ENCODE data around the gene ADAP1. TPM values are rescaled to one million over a fixed set of nuclear protein-coding genes. Genes with fewer than 3 reads are reported as not detected.

ADAP1 gene
- total RNA-seq, 1 donor from 2014 or later: 10.0 TPM

- DNase-seq (ENCODE audit: missing footprints) (no peak), ATAC-seq (no peak)
- intact Hi-C loops (cut with DNase I): loop anchor here (5.0 kb wide), 1 partner anchor 151 kb away; no protein-coding TSS in a partner anchor
These were observed 36.7 kb upstream of the ADAP1 start for GRCh38 chr7:990933-991728.

DNA sequence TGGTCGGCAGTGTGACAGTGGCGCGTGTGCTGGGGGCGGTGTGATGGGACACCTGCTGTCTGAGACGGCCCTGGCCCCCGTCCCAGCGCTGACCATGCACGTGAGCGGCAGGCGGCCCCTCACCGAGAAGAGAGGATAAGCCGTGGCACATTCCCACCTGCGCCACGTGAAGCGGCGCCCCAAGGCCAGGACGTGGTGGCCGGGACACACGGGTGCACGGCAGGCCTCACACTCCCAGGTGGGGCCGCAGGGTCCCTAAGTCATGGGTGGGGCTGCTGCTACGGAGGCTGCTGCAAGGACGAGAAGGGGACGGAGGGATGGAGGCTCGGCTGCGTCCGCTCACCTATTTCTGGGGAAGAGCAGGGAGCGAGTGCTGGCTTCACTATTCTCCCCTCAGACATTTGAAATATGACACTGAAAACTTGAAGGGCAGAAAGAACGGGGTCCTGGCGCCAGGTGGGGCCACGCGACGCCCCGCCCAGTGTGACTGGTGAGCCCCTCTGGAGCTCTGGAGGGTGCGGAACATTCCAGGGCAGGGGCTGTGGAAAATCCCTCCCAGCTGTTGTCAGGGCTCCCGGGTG, 36.0 kb upstream of the ADAP1 start:
- DNase-seq (ENCODE audit: missing footprints) (no peak), ATAC-seq (no peak)
- intact Hi-C loops (cut with DNase I): loop anchor here (5.0 kb wide), 1 partner anchor 152 kb away; no protein-coding TSS in a partner anchor

DNA sequence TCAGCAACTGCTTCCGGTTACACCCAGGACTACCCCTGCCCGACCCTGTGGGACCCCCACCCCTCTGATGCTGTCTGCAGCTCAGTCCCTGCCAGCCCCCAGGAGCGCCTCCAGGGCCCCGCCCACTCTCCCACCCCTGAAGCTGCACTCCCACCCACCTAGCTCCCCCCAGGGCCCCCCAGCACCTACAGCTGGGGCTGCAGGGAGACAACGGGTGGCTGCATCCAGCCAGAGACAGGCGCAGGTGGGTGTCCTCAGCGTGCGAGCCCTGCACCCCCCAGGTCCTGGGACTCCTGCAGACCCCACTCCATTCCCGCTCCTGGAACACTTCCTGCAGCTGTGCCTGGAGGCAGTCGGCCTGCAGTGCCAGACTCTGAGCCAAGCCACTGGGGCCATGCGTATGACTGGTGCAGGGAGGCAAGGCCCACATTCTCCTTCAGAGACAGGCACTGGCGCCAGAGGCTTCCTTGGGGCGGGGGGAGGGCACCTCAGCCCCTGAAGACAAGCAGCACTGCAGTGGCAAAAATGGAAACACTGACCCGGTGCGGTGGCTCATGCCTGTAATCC, 34.6 kb upstream of the ADAP1 start:
- intact Hi-C loops (cut with DNase I): no loop called here
- ATAC-seq: no peak
- no peak for DNase-seq (ENCODE audit: missing footprints)

DNA sequence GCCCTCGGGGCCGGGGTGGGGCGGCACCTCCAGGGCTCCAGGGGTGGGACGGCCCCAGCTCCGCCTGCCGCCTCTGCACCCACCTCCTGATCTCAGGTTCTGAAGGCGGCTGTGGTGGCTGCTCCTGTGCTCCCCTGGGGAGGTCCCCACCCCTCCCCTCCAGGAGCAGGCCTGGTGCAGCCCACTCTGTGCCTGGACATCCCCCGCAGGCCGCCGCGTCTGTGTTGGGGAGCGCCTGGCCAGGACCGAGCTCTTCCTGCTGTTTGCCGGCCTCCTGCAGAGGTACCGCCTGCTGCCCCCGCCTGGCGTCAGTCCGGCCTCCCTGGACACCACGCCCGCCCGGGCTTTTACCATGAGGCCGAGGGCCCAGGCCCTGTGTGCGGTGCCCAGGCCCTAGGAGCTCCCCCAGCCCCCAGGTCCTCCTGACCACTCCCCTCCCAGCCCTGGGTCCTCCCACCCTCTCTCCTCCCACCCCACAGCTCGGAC, 34.0 kb upstream of the ADAP1 start:
- ATAC-seq (no peak), DNase-seq (ENCODE audit: missing footprints) (no peak)
- intact Hi-C loops (cut with DNase I): no loop called here

- no peak for ATAC-seq
- DNase-seq (ENCODE audit: missing footprints): no peak
- intact Hi-C loops (cut with DNase I): no loop called here
These were observed 33.4 kb upstream of the ADAP1 start for GRCh38 chr7:987909-988308.

DNA sequence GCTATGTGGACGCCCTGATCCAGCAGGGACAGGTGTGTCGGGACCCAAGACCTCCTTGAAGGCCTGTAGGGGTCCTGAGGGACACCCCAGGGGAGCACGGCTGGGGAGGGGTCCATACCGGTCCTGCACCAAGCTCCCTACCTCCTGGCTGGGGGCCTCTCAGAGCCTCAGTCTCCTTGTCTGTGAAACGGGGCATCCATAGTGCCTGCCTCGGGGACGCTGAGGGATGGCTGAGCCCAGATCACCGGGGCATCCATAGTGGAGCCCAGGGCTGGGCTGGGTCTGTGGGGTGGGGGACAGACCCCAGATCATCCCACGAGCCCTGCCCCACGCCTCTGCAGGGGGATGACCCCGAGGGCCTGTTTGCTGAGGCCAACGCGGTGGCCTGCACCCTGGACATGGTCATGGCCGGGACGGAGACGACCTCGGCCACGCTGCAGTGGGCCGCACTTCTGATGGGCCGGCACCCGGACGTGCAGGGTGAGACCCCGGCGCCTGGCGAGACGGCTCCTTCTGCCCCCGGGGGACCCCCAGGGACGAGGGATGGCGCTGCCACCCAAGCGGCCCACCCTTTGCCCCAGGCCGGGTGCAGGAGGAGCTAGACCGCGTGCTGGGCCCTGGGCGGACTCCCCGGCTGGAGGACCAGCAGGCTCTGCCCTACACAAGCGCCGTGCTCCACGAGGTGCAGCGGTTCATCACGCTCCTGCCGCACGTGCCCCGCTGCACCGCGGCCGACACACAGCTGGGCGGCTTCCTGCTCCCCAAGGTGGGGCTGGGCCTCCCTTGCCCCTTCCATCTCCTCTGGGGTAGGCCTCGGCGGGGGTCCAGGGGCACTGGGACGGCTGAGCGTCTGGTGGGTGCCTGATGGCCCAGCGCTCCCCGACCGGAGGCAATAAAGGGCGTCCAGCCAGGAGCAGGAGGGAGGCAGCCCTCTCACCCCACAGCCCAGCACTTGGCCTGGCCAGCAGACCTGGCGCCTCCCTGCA, 32.6 kb upstream of the ADAP1 start:
- intact Hi-C loops (cut with DNase I): no loop called here
- ATAC-seq (no peak), DNase-seq (ENCODE audit: missing footprints) (no peak)

- intact Hi-C loops (cut with DNase I): no loop called here
- DNase-seq (ENCODE audit: missing footprints) (no peak), ATAC-seq (no peak)
These were observed 31.6 kb upstream of the ADAP1 start for GRCh38 chr7:985915-986741.

DNA sequence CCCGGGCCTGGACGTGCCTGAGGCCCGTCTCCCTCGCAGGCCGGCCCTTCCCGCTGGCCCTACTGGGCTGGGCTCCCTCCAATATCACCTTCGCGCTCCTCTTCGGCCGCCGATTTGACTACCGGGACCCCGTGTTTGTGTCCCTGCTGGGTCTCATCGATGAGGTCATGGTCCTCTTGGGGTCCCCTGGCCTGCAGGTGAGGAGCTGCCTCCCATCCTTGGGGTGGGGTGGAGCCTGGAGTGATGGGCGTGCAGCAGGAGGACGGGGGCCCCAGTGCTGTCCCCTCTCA, 30.6 kb upstream of the ADAP1 start:
- DNase-seq (ENCODE audit: missing footprints): no peak
- intact Hi-C loops (cut with DNase I): no loop called here
- no peak for ATAC-seq

DNA sequence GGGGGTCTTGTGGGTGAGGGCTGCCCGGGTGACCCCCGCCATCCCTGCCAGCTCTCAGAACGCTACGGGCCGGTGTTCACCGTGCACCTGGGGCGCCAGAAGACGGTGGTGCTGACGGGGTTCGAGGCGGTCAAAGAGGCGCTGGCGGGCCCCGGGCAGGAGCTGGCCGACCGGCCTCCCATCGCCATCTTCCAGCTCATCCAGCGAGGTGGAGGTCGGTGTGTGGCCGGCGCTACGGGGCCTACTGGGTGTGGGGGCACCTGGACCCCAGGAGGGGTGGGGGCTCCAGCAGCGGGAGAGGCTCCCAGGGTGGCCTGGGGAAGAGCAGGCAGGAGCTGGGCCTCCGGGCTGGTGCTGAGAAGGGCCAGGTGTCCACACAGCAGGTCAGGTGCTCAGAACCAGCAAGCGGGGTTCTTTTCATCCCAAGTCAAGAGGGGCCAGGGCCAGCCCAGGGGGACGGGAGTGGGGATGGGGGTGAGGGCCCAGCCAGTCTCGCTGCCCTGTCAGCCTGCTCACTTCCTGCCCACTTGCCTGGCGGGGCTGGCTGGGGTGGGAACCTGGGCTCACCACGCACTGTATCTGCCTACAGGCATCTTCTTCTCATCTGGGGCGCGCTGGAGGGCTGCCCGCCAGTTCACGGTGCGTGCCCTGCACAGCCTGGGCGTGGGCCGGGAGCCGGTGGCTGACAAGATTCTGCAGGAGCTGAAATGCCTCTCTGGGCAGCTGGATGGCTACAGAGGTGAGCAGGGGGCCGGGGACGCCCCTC, 30.1 kb upstream of the ADAP1 start:
- no peak for ATAC-seq
- peak; percentile 56 for DNase-seq (ENCODE audit: missing footprints)
- intact Hi-C loops (cut with DNase I): no loop called here

- intact Hi-C loops (cut with DNase I): no loop called here
- DNase-seq (ENCODE audit: missing footprints): peak; percentile 60
- no peak for ATAC-seq
These were observed 29.2 kb upstream of the ADAP1 start for GRCh38 chr7:983616-984071.

DNA sequence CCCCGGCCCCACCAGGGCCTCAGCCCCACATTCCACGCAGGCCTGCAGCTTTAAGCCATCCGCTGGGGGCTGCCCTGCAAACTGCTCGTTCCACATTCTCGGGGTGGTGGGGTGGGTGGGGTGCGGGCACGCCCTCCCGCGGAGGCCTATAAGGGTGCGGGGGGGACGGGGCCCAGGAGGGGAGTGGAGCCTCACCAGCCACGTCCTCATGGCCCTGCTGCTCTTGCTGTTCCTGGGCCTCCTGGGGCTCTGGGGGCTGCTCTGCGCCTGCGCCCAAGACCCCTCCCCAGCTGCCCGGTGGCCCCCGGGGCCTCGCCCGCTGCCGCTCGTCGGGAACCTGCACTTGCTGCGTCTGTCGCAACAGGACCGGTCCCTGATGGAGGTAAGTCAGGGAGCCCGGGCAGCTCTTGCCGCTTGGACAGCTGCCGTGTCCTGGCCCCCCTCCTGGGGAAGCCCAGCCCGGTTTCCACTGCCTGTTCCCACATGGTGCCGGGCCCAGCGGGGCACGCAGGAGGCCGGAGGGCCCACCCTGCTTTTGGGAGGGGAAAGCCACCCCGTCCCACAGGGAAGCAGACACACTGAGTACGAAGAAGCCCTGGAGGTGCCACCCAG, 28.6 kb upstream of the ADAP1 start, which contains the start of gene CYP2W1:
Gene CYP2W1 (plus strand): TSS at position 178 of the 612 bp plus-strand sequence. CDS start 31 bp downstream, at position 209.
- ATAC-seq: no peak
- DNase-seq (ENCODE audit: missing footprints): no peak
- intact Hi-C loops (cut with DNase I): no loop called here

DNA sequence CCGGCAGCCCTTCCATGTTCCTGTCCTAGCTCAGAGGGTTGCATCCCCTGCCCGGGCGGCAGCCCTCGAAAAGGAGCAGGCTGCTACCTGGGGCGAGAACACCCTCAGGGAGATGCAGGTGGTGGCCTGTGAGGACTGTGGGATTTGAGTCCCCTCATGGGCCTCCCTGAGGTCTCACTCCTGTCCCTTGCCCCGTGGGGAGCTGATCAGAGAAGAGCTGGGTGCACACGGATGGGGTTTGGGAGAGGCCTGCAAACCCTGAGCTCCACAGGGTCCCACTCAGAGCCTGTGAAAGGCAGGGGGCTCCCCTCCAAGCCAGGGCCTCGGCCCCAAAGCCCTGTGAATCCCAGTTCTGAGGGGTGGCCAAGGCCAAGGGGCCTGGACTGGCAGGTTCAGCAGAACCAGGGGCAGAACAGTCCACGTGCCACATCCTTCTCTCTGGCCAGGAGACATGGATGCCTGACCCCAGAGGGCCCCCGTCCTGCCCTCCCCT, 28.1 kb upstream of the ADAP1 start:
- DNase-seq (ENCODE audit: missing footprints): peak; percentile 13
- ATAC-seq: no peak
- intact Hi-C loops (cut with DNase I): no loop called here

GRCh38 chr7:981793-982510, 27.5 kb upstream of the ADAP1 start:
- ATAC-seq (no peak), DNase-seq (ENCODE audit: missing footprints) (peak; percentile 35)
- intact Hi-C loops (cut with DNase I): no loop called here

DNA sequence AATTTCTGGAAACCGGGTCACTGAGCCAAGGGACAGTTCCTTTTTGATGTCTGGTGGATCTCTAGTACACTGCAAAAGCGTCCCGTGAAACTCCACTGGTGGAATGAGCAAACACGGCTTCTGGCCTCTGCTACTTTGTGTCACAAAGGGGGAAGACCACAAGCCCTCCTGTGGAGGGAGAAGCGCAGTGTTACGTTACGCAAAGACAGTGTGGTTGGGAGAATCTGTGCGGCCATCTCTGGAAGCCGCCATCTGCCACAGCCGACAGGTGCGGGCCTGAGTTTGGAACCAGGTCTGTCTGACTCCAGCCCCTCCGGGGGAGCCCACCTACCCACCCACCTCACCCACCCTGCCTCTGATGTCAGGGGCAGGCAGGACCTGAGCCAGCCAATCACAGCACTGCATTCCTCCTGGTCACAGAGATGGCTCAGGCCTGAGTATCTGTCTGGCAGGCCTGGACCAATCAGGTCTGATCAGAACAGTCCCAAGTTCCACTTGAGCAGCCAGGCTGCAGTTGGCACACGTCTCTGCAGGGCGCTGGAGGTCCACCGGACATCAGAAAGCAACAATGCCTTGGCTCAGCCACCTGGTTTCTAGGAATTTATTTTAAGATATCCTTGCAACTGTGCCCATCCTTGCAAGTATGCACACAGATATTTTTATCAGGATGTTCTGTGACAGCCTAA, 25.5 kb upstream of the ADAP1 start:
- ATAC-seq: no peak
- peak; percentile 44 for DNase-seq (ENCODE audit: missing footprints)
- intact Hi-C loops (cut with DNase I): loop anchor here (2.0 kb wide), 1 partner anchor 55 kb away; no protein-coding TSS in a partner anchor

- intact Hi-C loops (cut with DNase I): loop anchor here (2.0 kb wide), 1 partner anchor 54 kb away; no protein-coding TSS in a partner anchor
- peak; percentile 17 for DNase-seq (ENCODE audit: missing footprints)
- ATAC-seq: no peak
These were observed 24.7 kb upstream of the ADAP1 start for GRCh38 chr7:979151-979550.
